Measurements from ENCODE around the gene NDRG4.
A peak's percentile ranks its signal among the peaks of the same experiment; 100 is the strongest.

Gene NDRG4

DNA sequence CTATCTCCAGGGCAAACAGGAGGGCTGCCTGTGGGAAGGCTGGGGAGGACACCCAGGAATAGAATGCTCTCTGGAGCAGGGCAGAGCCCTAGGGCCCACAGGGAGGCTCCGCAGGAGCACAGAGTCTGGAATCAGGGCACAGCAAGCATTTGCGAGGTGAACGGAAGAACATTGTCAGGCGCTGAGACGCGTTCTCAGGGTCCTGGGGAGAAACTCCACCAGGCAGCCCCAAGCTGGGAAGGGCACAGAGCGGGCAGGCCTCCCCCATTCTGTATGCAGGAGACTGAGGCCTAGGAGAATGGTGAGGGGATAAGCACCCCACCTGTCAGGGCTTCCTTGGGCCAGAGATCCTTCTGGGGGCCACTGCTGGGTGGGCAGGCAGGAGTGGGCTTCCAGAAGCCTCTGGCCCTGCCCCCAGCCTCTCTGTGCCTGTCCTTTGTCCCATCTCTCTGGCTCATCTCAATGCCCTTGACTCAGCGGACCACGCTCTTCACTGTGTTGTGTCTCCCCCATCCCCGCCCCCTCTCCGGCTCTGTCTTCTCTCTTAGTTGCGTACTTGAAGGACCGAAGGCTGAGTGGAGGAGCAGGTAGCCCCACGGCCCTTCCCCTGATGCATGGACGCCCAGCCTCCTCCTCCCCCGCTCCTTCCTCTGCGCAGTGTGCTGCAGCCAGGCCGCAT is 10.3 kb downstream of the NDRG4 start:
- no peak for DNase-seq

DNA sequence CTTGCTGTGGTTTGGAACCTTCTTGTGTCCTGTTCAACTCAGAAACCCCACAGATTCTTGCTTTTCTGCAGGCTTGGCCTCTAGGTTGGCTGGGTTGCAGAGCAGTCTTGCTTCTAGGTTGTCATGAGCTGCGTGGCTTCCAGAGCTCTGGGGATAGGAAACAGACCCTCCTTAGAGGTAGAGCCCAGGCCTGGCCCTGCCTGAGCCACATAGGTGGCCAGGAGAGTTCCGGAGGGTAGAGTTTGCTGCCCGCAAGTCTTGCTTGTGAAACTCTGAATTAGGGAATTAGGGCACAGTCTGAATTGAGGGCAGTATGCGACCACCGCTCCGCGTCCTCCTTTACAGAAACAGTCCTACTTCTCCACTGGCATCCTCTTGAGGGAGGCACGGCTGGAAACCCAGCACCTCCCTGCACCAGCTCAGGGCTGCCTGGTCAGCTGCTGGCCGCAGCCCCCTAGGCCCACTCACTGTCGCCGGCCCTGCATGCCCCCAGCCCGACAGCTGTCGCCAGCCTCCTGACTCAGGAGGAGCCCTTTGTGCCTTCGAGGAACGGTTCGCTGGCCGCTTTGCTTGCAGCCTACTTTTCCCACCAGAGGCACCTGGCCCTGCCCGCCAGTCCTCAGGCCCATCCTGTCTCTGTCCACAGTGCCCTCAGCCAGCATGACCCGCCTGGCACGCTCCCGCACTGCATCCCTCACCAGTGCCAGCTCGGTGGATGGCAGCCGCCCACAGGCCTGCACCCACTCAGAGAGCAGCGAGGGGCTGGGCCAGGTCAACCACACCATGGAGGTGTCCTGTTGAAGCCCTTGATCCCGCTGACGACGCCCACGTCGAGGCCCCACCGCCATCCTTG is 11.1 kb downstream of the NDRG4 start:
- no peak for DNase-seq

DNA sequence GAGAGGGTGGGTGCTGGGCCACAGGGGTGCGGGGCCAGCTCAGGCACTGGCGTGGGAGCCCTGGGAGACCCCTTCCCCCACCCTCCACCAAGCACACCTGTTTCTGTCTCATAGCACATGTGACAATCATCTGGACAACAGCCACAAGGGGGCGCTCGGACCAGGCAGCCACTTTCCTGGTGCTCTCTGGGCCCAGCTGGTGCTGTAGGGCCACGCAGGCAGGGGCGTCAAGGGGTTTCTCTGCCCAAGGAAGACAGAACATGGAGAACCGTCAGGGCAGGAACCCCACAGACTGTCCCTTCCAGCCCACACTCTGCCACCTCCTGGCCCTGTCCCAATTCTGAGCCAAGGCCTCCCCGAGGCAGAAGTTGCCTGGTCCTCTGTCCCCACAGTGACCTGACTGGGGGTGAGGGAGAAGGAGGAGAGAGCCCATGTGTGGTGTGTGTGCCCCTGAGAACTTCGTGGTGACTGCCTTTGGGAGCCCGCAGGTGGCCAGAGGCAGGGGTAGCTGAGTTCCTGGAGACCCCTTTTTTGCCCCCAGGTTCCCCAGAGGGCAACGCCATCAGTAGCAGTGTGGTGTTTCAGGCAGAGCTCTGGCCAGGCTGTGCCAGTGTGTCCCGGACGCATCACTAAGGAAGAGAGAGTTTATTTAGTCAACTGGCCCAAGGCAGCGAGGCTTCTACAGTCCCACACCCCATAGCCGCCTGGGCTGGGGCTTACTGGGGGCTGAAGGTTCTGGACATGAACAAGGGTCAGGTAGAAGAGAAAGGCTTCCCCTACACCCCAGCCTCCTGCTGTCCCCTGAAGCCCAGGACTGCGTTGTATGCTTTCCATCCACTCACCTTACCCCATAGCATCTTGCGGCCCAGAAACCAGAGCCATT is 12.2 kb downstream of the NDRG4 start:
- peak in 10 of 14 donors; percentile 15 to 68 (median 30) for DNase-seq

DNA sequence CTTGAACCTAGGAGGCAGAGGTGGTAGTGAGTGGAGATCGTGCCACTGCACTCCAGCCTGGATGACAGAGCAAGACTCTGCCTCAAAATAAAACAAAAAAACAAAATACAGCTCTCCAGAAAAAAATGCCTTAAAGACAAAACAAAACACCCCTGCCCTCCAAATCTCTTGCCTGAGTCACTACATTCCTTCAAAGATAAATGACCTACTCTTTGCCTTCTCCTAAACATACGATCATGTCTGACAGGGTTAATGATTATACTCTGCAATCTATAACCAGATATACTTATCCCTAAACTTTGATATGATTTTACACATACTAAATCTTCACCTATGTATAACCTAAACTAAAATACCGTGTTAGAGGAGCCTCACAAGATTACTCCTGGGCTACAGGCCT is 13.9 kb downstream of the NDRG4 start:
- DNase-seq: no peak

- DNase-seq: peak in 13 of 14 donors; percentile 41 to 88 (median 80)
These were observed 15.4 kb downstream of the NDRG4 start, which contains the start of gene SETD6 for GRCh38 chr16:58515125-58515870. SETD6 (plus strand) TSS chr16:58515517; CDS start chr16:58515538, 21 bp downstream.

- DNase-seq: peak in 1 of 14 donors; percentile 45
These were observed 16.2 kb downstream of the NDRG4 start for GRCh38 chr16:58515871-58516767.

GRCh38 chr16:58516768-58517107 is 16.8 kb downstream of the NDRG4 start:
- DNase-seq: no peak

- no peak for DNase-seq
These were observed 18.4 kb downstream of the NDRG4 start for GRCh38 chr16:58518083-58518979.

GRCh38 chr16:58518980-58519368 is 19.0 kb downstream of the NDRG4 start:
- DNase-seq: no peak

DNA sequence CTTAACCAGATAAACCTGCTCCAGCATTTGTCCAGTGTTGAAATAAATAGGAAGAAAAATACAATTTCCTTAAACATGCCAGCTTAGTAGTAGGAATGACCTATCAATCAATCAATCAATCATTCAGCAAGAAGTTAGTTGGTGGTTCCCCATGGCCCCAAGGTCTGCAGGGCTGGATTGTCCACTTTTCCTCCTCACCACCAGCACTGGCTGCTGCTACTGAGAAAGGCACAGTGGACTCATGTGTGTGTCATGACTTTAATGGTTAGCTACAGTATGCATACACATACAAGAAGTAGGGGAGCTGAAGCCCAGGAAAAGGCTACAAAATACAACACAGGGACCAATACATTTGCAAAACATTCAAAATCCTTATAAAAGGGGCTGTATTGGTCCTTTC is 19.8 kb downstream of the NDRG4 start:
- DNase-seq: no peak

DNA sequence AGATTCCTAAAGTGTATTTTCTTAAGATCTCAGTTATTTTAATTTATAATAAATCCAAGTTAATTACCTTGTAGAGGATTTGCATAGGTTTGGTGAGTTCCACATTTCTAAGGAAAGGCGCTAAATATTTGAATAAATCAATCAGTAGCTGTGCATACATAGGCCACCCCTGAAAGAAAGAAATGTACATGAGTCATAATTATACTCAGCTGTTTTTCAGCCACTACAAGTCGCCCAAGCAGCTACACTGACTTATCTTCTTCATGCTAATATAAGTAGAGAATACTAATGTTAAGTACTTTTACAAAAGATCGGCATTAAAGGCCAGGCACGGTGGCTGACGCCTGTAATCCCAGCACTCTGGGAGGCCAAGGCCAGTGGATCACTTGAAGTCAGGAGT is 30.2 kb downstream of the NDRG4 start:
- no peak for DNase-seq

DNA sequence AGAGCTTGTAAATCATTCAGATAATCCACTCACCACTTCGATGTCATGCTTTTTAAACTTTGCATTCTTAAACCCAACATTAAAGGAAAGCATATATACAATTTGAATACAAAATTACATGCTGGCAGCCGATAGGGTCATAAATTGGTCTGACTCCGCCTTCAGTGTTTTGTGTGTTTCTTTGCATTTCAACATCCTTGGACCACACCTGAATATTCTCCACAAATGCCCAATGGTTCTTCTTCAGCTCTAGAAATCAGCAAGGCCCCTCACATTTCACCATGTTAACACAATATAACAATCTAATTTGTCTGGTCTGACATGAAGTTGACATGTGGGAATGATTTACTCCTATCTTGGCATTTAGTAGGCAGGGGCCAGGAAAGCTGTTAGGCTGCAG is 32.5 kb downstream of the NDRG4 start:
- DNase-seq: no peak

DNA sequence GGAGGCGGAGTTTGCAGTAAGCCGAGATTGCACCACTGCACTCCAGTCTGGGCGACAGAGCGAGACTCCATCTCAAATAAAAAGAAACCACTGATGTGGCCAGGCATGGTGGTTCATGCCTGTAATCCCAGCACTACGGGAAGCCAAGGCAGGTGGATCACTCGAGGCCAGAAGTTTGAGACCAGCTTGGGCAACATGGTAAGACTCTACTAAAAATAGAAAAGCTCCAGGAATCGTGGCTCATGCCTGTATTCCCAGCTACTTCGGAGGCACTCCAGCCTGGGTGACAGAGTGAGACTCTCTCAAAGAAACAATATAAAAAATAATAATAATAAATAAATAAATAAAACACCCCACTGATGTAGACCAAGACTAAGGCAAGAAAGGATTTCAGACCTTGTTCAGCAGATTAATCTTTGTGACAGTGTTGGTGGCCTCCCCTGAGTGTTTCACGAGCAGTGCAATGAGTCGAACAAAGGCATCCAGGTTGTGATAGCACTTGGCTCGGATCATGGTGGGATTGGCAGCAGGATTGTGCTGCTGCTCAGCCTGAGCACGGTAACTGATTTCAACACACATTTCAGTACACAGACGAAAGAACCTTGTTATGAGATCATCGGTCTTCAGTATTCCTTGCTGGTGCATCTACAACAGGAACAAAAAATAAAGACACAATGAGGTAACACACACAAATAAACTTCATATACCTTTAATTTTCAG is 34.0 kb downstream of the NDRG4 start:
- DNase-seq: no peak

DNA sequence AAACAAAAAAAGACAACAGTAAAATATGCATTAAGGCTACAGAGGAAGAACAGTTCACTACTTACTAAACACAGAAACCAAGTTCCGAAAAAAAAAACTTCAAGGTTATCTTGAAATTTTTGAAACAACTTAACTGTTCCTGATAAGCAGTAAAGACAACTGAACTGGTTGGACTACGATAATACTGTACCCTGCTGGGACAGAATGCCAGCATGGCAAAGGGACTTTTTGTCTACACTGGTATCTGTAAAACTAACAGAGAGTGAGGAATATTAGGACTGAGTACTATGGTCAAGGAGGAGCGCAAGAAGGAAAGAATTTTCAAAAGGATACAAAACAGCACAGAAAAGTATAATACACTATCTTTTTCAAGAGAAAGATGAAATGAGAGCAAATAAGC is 35.2 kb downstream of the NDRG4 start:
- no peak for DNase-seq

DNA sequence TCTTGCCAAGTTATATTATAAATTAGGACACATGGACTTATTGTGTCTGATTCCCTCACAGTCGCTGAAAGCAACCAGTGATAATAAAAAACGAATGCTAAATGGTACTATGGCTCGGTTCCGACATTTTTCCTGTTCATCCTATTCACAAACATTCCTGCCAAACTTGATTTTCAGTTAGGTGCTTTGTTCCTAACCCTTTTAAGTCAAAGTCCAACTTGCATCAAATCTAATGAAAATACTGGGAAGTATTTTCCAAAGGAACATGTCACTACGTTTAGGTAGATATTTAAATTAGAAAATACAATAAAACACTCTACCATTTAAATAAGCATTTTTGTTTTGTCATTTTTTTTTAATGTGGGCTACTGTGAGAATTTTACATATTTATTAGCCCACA is 36.3 kb downstream of the NDRG4 start:
- DNase-seq: no peak

- no peak for DNase-seq
These were observed 37.4 kb downstream of the NDRG4 start for GRCh38 chr16:58537124-58537906.

DNA sequence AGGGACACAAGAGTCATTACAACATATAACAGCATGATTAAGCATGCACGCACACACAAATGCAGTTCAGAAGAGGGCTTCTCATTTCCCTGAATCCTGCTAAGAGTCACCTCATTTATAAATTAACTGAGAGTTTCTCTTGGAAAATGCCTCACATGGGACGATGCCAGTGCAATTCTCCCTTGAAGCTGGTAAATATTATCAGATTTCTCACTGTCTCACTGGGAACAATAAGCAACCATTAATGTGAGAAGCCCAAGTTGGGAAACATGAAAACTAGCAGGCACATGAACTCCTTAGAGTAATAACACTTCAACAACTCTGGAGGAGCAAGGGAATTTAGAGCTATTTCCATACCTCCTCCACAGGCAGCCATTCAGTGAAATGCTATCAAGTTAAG is 41.8 kb downstream of the NDRG4 start:
- no peak for DNase-seq

DNA sequence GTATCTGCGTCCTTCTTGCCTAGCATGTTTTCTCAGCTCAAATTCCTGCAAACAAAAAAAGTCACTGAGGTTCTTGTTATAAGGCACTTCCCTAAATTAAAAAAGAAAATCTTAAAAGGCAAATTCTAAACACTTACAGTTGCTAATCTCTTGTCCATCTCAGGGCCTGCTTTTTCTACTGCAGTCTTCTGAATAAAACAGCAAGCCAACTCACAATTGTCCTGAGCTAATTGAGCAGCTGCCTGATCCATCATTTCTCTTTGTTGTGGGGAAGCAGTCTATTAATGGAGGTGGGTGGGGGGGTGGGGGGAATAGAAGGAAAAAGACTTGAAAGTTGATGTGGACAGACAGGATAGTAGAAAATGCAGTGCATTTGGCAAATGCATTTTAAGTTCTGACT is 42.3 kb downstream of the NDRG4 start:
- no peak for DNase-seq

- no peak for DNase-seq
These were observed 43.7 kb downstream of the NDRG4 start for GRCh38 chr16:58543685-58544084.
